SU-DHL-6 (cell line): ENCODE results near the gene ZKSCAN4.

Experiments
- H2AFZ ChIP-seq: fragments of 200-600 bp; sonication (generic); 2 replicates; pipeline ENCODE4 v1.6.1; 2014; ENCODE audit warnings: low read depth, mild to moderate bottlenecking, moderate library complexity, mixed read lengths, antibody characterized with exemption, low read length; ENCODE audit not compliant: severe bottlenecking
- H3F3A ChIP-seq: fragments of 200-600 bp; shearing (Covaris generic); 2 replicates; pipeline ENCODE4 v1.6.0; 2016; ENCODE audit warnings: antibody characterized with exemption, mild to moderate bottlenecking; ENCODE audit not compliant: insufficient read depth
- H3K27ac ChIP-seq: fragments of 200-600 bp; sonication (generic); 2 replicates; pipeline ENCODE4 v1.5.1; 2016; ENCODE audit warnings: low read depth, mild to moderate bottlenecking, low read length, moderate library complexity, mixed read lengths
- H3K27me3 ChIP-seq: fragments of 200-600 bp; sonication (generic), shearing (Covaris generic); 2 replicates; pipeline ENCODE4 v1.6.0; 2014; ENCODE audit warnings: mild to moderate bottlenecking, low read length
- H3K36me3 ChIP-seq: fragments of 200-600 bp; sonication (generic); 2 replicates; pipeline ENCODE4 v1.6.1; 2014; ENCODE audit warnings: mild to moderate bottlenecking, low read length, mixed read lengths
- H3K4me2 ChIP-seq: fragments of 300-600, 200-600 bp; shearing (Covaris generic), sonication (generic); 2 replicates; pipeline ENCODE4 v1.6.0; 2014; ENCODE audit warnings: low read length, low read depth, mild to moderate bottlenecking; ENCODE audit not compliant: poor library complexity, severe bottlenecking
- H3K4me3 ChIP-seq: fragments of 200-600 bp; sonication (generic); 2 replicates; pipeline ENCODE4 v1.5.1; 2014; ENCODE audit warnings: antibody characterized with exemption, low read length, mild to moderate bottlenecking, mixed read lengths; ENCODE audit not compliant: insufficient read depth, poor library complexity, severe bottlenecking
- H3K79me2 ChIP-seq: fragments of 200-600 bp; sonication (generic); 2 replicates; pipeline ENCODE4 v1.6.1; 2014; ENCODE audit warnings: mild to moderate bottlenecking, low read length, moderate library complexity; ENCODE audit not compliant: insufficient read depth
- H3K9ac ChIP-seq: fragments of 200-600 bp; sonication (generic); 2 replicates; pipeline ENCODE4 v1.7.0; 2014; ENCODE audit warnings: mild to moderate bottlenecking, low read length
- H3K9me2 ChIP-seq: fragments of 200-600 bp; sonication (generic); replicated peaks from 2 replicates; pipeline ENCODE4 v1.6.1; 2014; ENCODE audit warnings: low read length; ENCODE audit not compliant: insufficient read depth
- H3K9me3 ChIP-seq: fragments of 200-600 bp; sonication (generic); 2 replicates; pipeline ENCODE4 v1.6.1; 2014; ENCODE audit warnings: low read length, mixed read lengths; ENCODE audit not compliant: insufficient read depth
- H4K20me1 ChIP-seq: fragments of 200-600 bp; sonication (generic); 2 replicates; pipeline ENCODE4 v1.6.1; 2014; ENCODE audit warnings: low read depth, mild to moderate bottlenecking, antibody characterized with exemption, low read length, moderate library complexity, mixed read lengths
- CTCF ChIP-seq: fragments of 200-600 bp; sonication (generic); IDR thresholded peaks from one replicate; pipeline ENCODE4 v1.5.1; 2017; ENCODE audit warnings: antibody characterized with exemption, mild to moderate bottlenecking, low read length, moderate library complexity; ENCODE audit not compliant: insufficient read depth, poor library complexity, severe bottlenecking
- EZH2phosphoT487 ChIP-seq: fragments of 200-600 bp; sonication (generic), shearing (Covaris generic); conservative IDR thresholded peaks from 2 replicates; pipeline ENCODE4 v1.6.1; 2018; ENCODE audit warnings: mild to moderate bottlenecking, antibody characterized with exemption, low read length, moderate library complexity, mixed read lengths

Gene ZKSCAN4

GRCh38 chr6:28203201-28203600, 48.9 kb downstream of the ZKSCAN4 start:
- no peak overlapping the region for H3K27ac ChIP-seq
- no peaks in the 10 kb centered on the region for H3F3A ChIP-seq
- H4K20me1 ChIP-seq, result no peaks in the 10 kb centered on the region
- TF ChIP-seq EZH2phosphoT487 (no peak), CTCF (no peak)
- no peaks in the 10 kb centered on the region for H3K79me2 ChIP-seq
- H2AFZ ChIP-seq, result no peak overlapping the region
- H3K36me3 ChIP-seq, result no peaks in the 10 kb centered on the region
- no peak overlapping the region for H3K4me3 ChIP-seq
- no peak overlapping the region for H3K9ac ChIP-seq
- no peaks in the 10 kb centered on the region for H3K9me2 ChIP-seq
- 0 out of 2 replicates have a peak, but pooled peaks cover 4% of the 10 kb centered on the region for H3K27me3 ChIP-seq
- H3K9me3 ChIP-seq, result peaks cover 12% of the 10 kb centered on the region; the same call in 1 of the 2 replicates
- no peak overlapping the region for H3K4me2 ChIP-seq

- H3K4me2 ChIP-seq, result no peak overlapping the region
- peaks cover 12% of the 10 kb centered on the region; the same call in 1 of the 2 replicates for H3K9me3 ChIP-seq
- H3K27me3 ChIP-seq, result 0 out of 2 replicates have a peak, but pooled peaks cover 1% of the 10 kb centered on the region
- no peak overlapping the region for H3K27ac ChIP-seq
- no peak overlapping the region for H2AFZ ChIP-seq
- TF ChIP-seq EZH2phosphoT487 (no peak), CTCF (no peak)
- no peaks in the 10 kb centered on the region for H3F3A ChIP-seq
- no peak overlapping the region for H3K9ac ChIP-seq
- no peaks in the 10 kb centered on the region for H3K36me3 ChIP-seq
- no peak overlapping the region for H3K4me3 ChIP-seq
- H3K9me2 ChIP-seq, result no peaks in the 10 kb centered on the region
- no peaks in the 10 kb centered on the region for H4K20me1 ChIP-seq
- H3K79me2 ChIP-seq, result no peaks in the 10 kb centered on the region
These were observed 52.0 kb downstream of the ZKSCAN4 start for GRCh38 chr6:28200020-28200419.
